ENCODE data around the gene ERGIC1. TPM values are rescaled to one million over a fixed set of nuclear protein-coding genes. Genes with fewer than 3 reads are reported as not detected.

ERGIC1 gene
- total and polyA plus RNA-seq, 2 of the 13 experiments (the other 11 are each of a cell fraction or from before 2014, with no cell fraction given) = 78.5 to 184 TPM

DNA sequence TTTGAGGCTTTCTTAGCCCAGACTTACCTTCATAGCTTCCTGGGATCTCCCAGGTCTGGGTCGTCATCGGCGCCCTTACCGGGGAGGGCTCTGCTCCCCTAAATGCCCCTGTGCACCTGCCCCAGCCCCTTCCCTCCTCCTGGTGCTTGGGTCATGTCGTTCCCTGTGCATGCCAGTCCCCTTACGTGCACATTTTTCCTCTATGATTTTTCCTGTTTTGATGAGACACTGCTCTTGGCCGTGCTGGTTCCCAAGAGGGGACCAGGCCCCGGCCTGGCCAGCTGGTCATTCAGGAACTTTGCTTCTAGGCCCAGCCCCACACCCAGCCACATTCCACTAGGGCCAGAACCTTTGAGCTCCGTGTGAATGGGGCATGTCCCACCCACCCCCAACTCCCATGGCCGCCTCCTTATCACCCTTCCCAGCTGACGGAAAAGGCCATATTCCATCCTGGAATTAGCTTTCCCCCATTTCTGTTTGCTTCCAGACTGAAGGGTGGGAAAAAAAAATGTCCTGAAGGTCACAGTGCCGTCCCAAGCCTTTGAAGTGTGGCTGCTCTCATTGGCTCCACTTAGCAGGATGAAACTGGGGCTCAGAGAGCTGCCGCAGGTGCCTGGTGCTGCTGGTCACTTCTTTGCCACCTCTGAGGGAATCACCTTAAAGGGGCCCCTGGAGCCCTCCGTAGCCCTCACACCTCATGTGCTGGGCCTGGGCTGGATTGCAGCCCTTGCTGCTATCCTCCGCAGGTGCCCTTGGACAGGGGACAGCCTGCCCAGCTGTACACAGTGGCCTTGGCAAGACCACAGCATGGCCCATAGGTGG is 25.1 kb downstream of the ERGIC1 start (continued):
- peak; percentile 6; the same call in 1 of the 2 replicates for TF ChIP-seq LCORL (IDR thresholded peaks at IDR 0.05)
- peak; percentile 75; the same call in 1 of the 2 replicates for TF ChIP-seq LCORL (CRISPR knock-in tag; IDR thresholded peaks at IDR 0.05)
- TF ChIP-seq MTF1 (CRISPR knock-in tag; IDR thresholded peaks at IDR 0.05) = no peak
- TF ChIP-seq DNMT1 (CRISPR knock-in tag; IDR thresholded peaks at IDR 0.05) = no peak
- TF ChIP-seq, protein P1, sequence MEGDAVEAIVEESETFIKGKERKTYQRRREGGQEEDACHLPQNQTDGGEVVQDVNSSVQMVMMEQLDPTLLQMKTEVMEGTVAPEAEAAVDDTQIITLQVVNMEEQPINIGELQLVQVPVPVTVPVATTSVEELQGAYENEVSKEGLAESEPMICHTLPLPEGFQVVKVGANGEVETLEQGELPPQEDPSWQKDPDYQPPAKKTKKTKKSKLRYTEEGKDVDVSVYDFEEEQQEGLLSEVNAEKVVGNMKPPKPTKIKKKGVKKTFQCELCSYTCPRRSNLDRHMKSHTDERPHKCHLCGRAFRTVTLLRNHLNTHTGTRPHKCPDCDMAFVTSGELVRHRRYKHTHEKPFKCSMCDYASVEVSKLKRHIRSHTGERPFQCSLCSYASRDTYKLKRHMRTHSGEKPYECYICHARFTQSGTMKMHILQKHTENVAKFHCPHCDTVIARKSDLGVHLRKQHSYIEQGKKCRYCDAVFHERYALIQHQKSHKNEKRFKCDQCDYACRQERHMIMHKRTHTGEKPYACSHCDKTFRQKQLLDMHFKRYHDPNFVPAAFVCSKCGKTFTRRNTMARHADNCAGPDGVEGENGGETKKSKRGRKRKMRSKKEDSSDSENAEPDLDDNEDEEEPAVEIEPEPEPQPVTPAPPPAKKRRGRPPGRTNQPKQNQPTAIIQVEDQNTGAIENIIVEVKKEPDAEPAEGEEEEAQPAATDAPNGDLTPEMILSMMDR (CRISPR knock-in tag; IDR thresholded peaks at IDR 0.05) = 0 out of 2 replicates have a peak, but pooled peaks have one; percentile 26
- TF ChIP-seq, protein P2, sequence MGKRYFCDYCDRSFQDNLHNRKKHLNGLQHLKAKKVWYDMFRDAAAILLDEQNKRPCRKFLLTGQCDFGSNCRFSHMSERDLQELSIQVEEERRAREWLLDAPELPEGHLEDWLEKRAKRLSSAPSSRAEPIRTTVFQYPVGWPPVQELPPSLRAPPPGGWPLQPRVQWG (CRISPR knock-in tag; IDR thresholded peaks at IDR 0.05; ENCODE audit: borderline replicate concordance, low read depth) = no peak
- no peak for TF ChIP-seq JARID2 (CRISPR knock-in tag; IDR thresholded peaks at IDR 0.05; ENCODE audit: insufficient replicate concordance)
- no peak for TF ChIP-seq ZNF577 (CRISPR knock-in tag; IDR thresholded peaks at IDR 0.05; ENCODE audit: borderline replicate concordance, low read depth)
- no peak for TF ChIP-seq SIN3A (IDR thresholded peaks at IDR 0.05; ENCODE audit: borderline replicate concordance, low read depth, low read length)
- peak; percentile 69; the same call in 1 of the 2 replicates for TF ChIP-seq MTA1 (CRISPR knock-in tag; IDR thresholded peaks at IDR 0.05; ENCODE audit: borderline replicate concordance)
- TF ChIP-seq, protein P3, sequence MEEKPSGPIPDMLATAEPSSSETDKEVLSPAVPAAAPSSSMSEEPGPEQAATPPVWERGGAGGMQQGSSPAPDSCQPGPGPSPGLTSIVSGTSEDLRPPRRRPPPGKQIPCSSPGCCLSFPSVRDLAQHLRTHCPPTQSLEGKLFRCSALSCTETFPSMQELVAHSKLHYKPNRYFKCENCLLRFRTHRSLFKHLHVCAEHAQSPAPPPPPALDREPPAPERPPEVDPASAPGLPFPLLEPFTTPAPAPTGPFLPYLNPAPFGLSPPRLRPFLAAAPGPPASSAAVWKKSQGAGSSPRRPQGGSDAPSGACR (CRISPR knock-in tag; IDR thresholded peaks at IDR 0.05) = 0 out of 2 replicates have a peak, but pooled peaks have one; percentile 19
- TF ChIP-seq, protein P4, sequence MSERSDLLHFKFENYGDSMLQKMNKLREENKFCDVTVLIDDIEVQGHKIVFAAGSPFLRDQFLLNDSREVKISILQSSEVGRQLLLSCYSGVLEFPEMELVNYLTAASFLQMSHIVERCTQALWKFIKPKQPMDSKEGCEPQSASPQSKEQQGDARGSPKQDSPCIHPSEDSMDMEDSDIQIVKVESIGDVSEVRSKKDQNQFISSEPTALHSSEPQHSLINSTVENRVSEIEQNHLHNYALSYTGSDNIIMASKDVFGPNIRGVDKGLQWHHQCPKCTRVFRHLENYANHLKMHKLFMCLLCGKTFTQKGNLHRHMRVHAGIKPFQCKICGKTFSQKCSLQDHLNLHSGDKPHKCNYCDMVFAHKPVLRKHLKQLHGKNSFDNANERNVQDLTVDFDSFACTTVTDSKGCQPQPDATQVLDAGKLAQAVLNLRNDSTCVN (CRISPR knock-in tag; IDR thresholded peaks at IDR 0.05; ENCODE audit: borderline replicate concordance) = no peak
- TF ChIP-seq KLF16 (CRISPR knock-in tag; IDR thresholded peaks at IDR 0.05) = peak in 1 of 2 experiments; percentile 4; a peak in 1 of 4 replicates
- TF ChIP-seq, protein P5, sequence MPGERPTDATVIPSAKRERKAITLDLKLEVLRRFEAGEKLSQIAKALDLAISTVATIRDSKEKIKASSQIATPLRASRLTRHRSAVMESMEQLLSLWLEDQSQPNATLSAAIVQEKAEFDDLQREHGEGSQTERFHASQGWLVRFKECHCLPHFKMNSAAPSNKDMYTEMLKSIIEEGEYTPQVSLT (CRISPR knock-in tag; IDR thresholded peaks at IDR 0.05; ENCODE audit: borderline replicate concordance, low read depth) = no peak
- TF ChIP-seq ZNF841 (CRISPR knock-in tag; IDR thresholded peaks at IDR 0.05; ENCODE audit: borderline replicate concordance) = no peak
- TF ChIP-seq CBX2 (IDR thresholded peaks at IDR 0.05; ENCODE audit: low read depth, low read length) = no peak
- no peak for TF ChIP-seq CBX2 (CRISPR knock-in tag; IDR thresholded peaks at IDR 0.05; ENCODE audit: low read depth)
- TF ChIP-seq, protein P6, sequence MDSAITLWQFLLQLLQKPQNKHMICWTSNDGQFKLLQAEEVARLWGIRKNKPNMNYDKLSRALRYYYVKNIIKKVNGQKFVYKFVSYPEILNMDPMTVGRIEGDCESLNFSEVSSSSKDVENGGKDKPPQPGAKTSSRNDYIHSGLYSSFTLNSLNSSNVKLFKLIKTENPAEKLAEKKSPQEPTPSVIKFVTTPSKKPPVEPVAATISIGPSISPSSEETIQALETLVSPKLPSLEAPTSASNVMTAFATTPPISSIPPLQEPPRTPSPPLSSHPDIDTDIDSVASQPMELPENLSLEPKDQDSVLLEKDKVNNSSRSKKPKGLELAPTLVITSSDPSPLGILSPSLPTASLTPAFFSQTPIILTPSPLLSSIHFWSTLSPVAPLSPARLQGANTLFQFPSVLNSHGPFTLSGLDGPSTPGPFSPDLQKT (CRISPR knock-in tag; IDR thresholded peaks at IDR 0.05; ENCODE audit: borderline replicate concordance) = no peak
- TF ChIP-seq, protein P7, sequence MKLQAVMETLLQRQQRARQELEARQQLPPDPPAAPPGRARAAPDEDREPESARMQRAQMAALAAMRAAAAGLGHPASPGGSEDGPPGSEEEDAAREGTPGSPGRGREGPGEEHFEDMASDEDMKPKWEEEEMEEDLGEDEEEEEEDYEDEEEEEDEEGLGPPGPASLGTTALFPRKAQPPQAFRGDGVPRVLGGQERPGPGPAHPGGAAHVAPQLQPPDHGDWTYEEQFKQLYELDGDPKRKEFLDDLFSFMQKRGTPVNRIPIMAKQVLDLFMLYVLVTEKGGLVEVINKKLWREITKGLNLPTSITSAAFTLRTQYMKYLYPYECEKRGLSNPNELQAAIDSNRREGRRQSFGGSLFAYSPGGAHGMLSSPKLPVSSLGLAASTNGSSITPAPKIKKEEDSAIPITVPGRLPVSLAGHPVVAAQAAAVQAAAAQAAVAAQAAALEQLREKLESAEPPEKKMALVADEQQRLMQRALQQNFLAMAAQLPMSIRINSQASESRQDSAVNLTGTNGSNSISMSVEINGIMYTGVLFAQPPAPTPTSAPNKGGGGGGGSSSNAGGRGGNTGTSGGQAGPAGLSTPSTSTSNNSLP (IDR thresholded peaks at IDR 0.05; ENCODE audit: low read depth, low read length) = no peak; the same call in 1 of the 2 replicates
- no peak for TF ChIP-seq SMARCC2 (IDR thresholded peaks at IDR 0.05)
